ENCODE measurements around the gene COL11A2. TPM values are rescaled to one million over a fixed set of nuclear protein-coding genes. Genes with fewer than 3 reads are reported as not detected.

The COL11A2 gene
- total and polyA plus RNA-seq, 2 of the 13 experiments (the other 11 are each of a cell fraction or from before 2014, with no cell fraction given): 0.55 TPM

GRCh38 chr6:33236852-33237251 is 44.6 kb upstream of the COL11A2 start:
- TF ChIP-seq ZNF644 (CRISPR knock-in tag; IDR thresholded peaks at IDR 0.05; ENCODE audit: low read depth) (no peak), PATZ1 (CRISPR knock-in tag; IDR thresholded peaks at IDR 0.05) (no peak), CEBPB (IDR thresholded peaks at IDR 0.05; ENCODE audit: borderline replicate concordance, low read depth, low read length) (0 out of 2 replicates have a peak, but pooled peaks have one; percentile 16), NFE2 (CRISPR knock-in tag; IDR thresholded peaks at IDR 0.05) (no peak)
- DNase-seq (ENCODE audit: low spot score): no peak
- H3K36me3 ChIP-seq (replicated peaks in 1 of 2; ENCODE audit: control insufficient read depth in 1 of 2, insufficient read depth in 2 of 2, low read length in 2 of 2): no peaks in the 10 kb centered on the region
- in situ Hi-C loops (cut with HindIII; ENCODE audit: extremely low pct_ligation_motif_present, low pct_unique_long_range_greater_than_20kb): no loop called here
- 40% methylated on average over 6 of the region's 6 CpGs for WGBS (ENCODE audit: low lambda C conversion rate)
- H3K4me2 ChIP-seq (ENCODE audit: low read depth, low read length): no peak overlapping the region
- H4K20me1 ChIP-seq (ENCODE audit: insufficient read depth, low read length): no peaks in the 10 kb centered on the region
- H3K79me2 ChIP-seq (ENCODE audit: insufficient read depth, low read length): no peaks in the 10 kb centered on the region
- no peak overlapping the region for H3K4me3 ChIP-seq (replicated peaks in 1 of 3; ENCODE audit: insufficient read depth in 1 of 3, low read depth in 2 of 3, low read length in 3 of 3)
- H2AFZ ChIP-seq (ENCODE audit: low read length): no peak overlapping the region
- intact Hi-C loops (cut with micrococcal nuclease; ENCODE audit: unreplicated experiment): no loop called here
- CTCF ChIA-PET (ENCODE audit: low intra/inter-chr PET ratio, low total read pairs): no interaction called here
- FAIRE-seq: no peak
- no peaks in the 10 kb centered on the region for H3K4me1 ChIP-seq (ENCODE audit: insufficient read depth, low read length)
- H3K27ac ChIP-seq (ENCODE audit: extremely low read length, insufficient read depth, low read length): no peak overlapping the region
- POLR2A ChIA-PET: interaction anchor here (3.4 kb wide), 1 partner anchor 12 kb away, joined by 16 read pairs; no protein-coding TSS in a partner anchor
- ATAC-seq: no peak
- BruUV-seq (replicated peaks): no TSS peak
- H3K9me3 ChIP-seq (ENCODE audit: low read length): no peaks in the 10 kb centered on the region
- H3K9ac ChIP-seq (ENCODE audit: insufficient read depth, low read depth, low read length): no peak overlapping the region
- peaks cover 2 to 44% of the 10 kb centered on the region in 2 experiments; a peak in 4 of 5 replicates for H3K27me3 ChIP-seq (ENCODE audit: control insufficient read depth in 1 of 2, insufficient read depth in 2 of 2, low read length in 2 of 2)

- Histone ChIP-seq H3K9ac (ENCODE audit: insufficient read depth, low read depth, low read length) (no peak overlapping the region), H3K4me2 (ENCODE audit: low read depth, low read length) (no peak overlapping the region), H3K27me3 (ENCODE audit: control insufficient read depth in 1 of 2, insufficient read depth in 2 of 2, low read length in 2 of 2) (peaks cover 2 to 43% of the 10 kb centered on the region in 2 experiments; a peak in 4 of 5 replicates), H3K9me3 (ENCODE audit: low read length) (no peaks in the 10 kb centered on the region), H3K4me3 (replicated peaks in 1 of 3; ENCODE audit: insufficient read depth in 1 of 3, low read depth in 2 of 3, low read length in 3 of 3) (no peak overlapping the region), H4K20me1 (ENCODE audit: insufficient read depth, low read length) (no peaks in the 10 kb centered on the region), H3K79me2 (ENCODE audit: insufficient read depth, low read length) (no peaks in the 10 kb centered on the region), H3K36me3 (replicated peaks in 1 of 2; ENCODE audit: control insufficient read depth in 1 of 2, insufficient read depth in 2 of 2, low read length in 2 of 2) (no peaks in the 10 kb centered on the region), H3K27ac (ENCODE audit: extremely low read length, insufficient read depth, low read length) (no peak overlapping the region), H3K4me1 (ENCODE audit: insufficient read depth, low read length) (no peaks in the 10 kb centered on the region), H2AFZ (ENCODE audit: low read length) (no peak overlapping the region)
- ChIA-PET CTCF (ENCODE audit: low intra/inter-chr PET ratio, low total read pairs) (no interaction called here), POLR2A (interaction anchor here (1.6 to 3.4 kb wide), 2 partner anchors 13 kb away, joined by 6 to 16 read pairs; no protein-coding TSS in a partner anchor)
- in situ Hi-C loops (cut with HindIII; ENCODE audit: extremely low pct_ligation_motif_present, low pct_unique_long_range_greater_than_20kb) (no loop called here), intact Hi-C loops (cut with micrococcal nuclease; ENCODE audit: unreplicated experiment) (no loop called here)
- ATAC-seq (no peak), DNase-seq (ENCODE audit: low spot score) (no peak), FAIRE-seq (no peak)
- TF ChIP-seq CENPT (CRISPR knock-in tag; IDR thresholded peaks at IDR 0.05; ENCODE audit: low read depth) (no peak), PPARG (CRISPR knock-in tag; conservative IDR thresholded peaks at IDR 0.05) (no peak), ZNF644 (CRISPR knock-in tag; IDR thresholded peaks at IDR 0.05; ENCODE audit: low read depth) (no peak), ZXDC (CRISPR knock-in tag; IDR thresholded peaks at IDR 0.05) (no peak), KDM5B (CRISPR knock-in tag; IDR thresholded peaks at IDR 0.05; ENCODE audit: borderline replicate concordance) (no peak)
- BruUV-seq (replicated peaks): no TSS peak
These were observed 44.1 kb upstream of the COL11A2 start for GRCh38 chr6:33236328-33236727.
